Esophagus squamous epithelium (tissue), 5 donors: Measurements from ENCODE around the gene ADGRE1. TPM values are rescaled to one million over a fixed set of nuclear protein-coding genes. Genes with fewer than 3 reads are reported as not detected.

Experiments used
- DNase-seq: peaks from one replicate; lab custom pipeline; 2025; lab: John Stamatoyannopoulos, UW
- H3K27ac ChIP-seq, 4 donors: fragments of 200-600 bp; sonication (generic); one replicate each; pipeline ENCODE4 v1.5.1; 2016 to 2019; ENCODE audit warnings: mild to moderate bottlenecking in 1 of 4
- H3K27me3 ChIP-seq, 4 donors: fragments of 200-600 bp; sonication (generic); 1 replicate in 3 of 4; 2 replicates in 1 of 4; pipeline versions ENCODE4 v1.5.1 to v1.6.0; 2017 to 2021; ENCODE audit warnings: antibody characterized with exemption in 1 of 4
- H3K36me3 ChIP-seq, 3 donors: fragments of 200-600 bp; sonication (generic); one replicate each; pipeline ENCODE4 v1.5.1; 2016 to 2019
- H3K4me1 ChIP-seq, 3 donors: fragments of 200-600 bp; sonication (generic); one replicate each; pipeline ENCODE4 v1.5.1; 2017 to 2019
- H3K4me3 ChIP-seq, 4 donors: fragments of 200-600 bp; sonication (generic); 1 replicate in 3 of 4; 2 replicates in 1 of 4; pipeline ENCODE4 v1.5.1; 2016 to 2019; ENCODE audit warnings: mild to moderate bottlenecking in 2 of 4, moderate library complexity in 1 of 4
- H3K9me3 ChIP-seq, 3 donors: fragments of 200-600 bp; sonication (generic); one replicate each; pipeline ENCODE4 v1.5.1; 2016 to 2019
- CTCF ChIP-seq, 6 experiments: fragments of 450-650 bp in 4 of 6; fragments of 200-600 bp in 2 of 6; sonication (generic) in 2 of 6; IDR thresholded peaks; one replicate each; pipeline ENCODE4 v1.5.1; 2016 to 2019; ENCODE audit warnings: antibody characterized with exemption in 6 of 6, mild to moderate bottlenecking in 4 of 6, moderate library complexity in 4 of 6
- POLR2A ChIP-seq, 4 donors: fragments of 450-650 bp; IDR thresholded peaks; one replicate each; pipeline ENCODE4 v1.6.1; 2017; ENCODE audit warnings: antibody characterized with exemption in 4 of 4, mild to moderate bottlenecking in 4 of 4, moderate library complexity in 3 of 4
- whole genome bisulfite sequencing, 2 donors: methylation state at CpG; one replicate each; pipeline ENCODE4 v1.1.5; 2018; 5-methylcytosine and 5-hydroxymethylcytosine counted together
- intact Hi-C: fragments of 100-400 bp; cut with DNase I; formaldehyde crosslinking; loops from one replicate; pipeline ENCODE4 v1.15.0; 2022
- total RNA-seq, 4 donors: library from RNA; depleted of rRNA; stranded (reverse); fragments of >200 nt; gene quantifications; one replicate each; pipeline ENCODE4 v1.1.0, GENCODE V29; 2016
- donor health status: DM: yes; HTN: yes; CAD: no.

Gene ADGRE1
- total RNA-seq, 4 donors from 2014 or later = 0.38 TPM; not detected in 3

- intact Hi-C loops = no loop called here
- no peak for TF ChIP-seq POLR2A (IDR thresholded peaks at IDR 0.05)
- no peak for TF ChIP-seq CTCF (IDR thresholded peaks at IDR 0.05)
- Histone ChIP-seq H3K4me3 (no peak overlapping the region), H3K27me3 (peaks cover 0 to 16% (median 0%) of the 10 kb centered on the region in 4 donors), H3K27ac (no peak overlapping the region), H3K9me3 (no peaks in the 10 kb centered on the region), H3K36me3 (no peaks in the 10 kb centered on the region), H3K4me1 (peaks cover 0 to 5% (median 0%) of the 10 kb centered on the region in 3 donors)
- WGBS, 2 donors = 18 to 21% methylated on average over 7 to 12 of the region's 14 CpGs
- no peak for DNase-seq
Observed at GRCh38 chr19:6856749-6857372, 30.5 kb upstream of the ADGRE1 start.

- Histone ChIP-seq H3K4me3 (no peak overlapping the region), H3K36me3 (no peaks in the 10 kb centered on the region), H3K9me3 (no peaks in the 10 kb centered on the region), H3K27ac (peak overlapping the region; percentile 28 to 78 (median 66)), H3K4me1 (peaks cover 0 to 21% (median 5%) of the 10 kb centered on the region in 3 donors), H3K27me3 (peaks cover 0 to 13% (median 0%) of the 10 kb centered on the region in 4 donors)
- intact Hi-C loops = loop anchor here (5.0 to 10.0 kb wide), 3 partner anchors 107 to 344 kb away; no protein-coding TSS in a partner anchor
- 74 to 91% methylated on average over 6 to 8 of the region's 10 CpGs for WGBS, 2 donors
- no peak for DNase-seq
- TF ChIP-seq POLR2A (IDR thresholded peaks at IDR 0.05) (no peak), CTCF (IDR thresholded peaks at IDR 0.05) (peak in 3 of 6 experiments; percentile 10 to 47 (median 13))
Observed at GRCh38 chr19:6861683-6862286, 25.6 kb upstream of the ADGRE1 start.

- TF ChIP-seq POLR2A (IDR thresholded peaks at IDR 0.05) (no peak), CTCF (IDR thresholded peaks at IDR 0.05) (peak; percentile 85 to 96 (median 90))
- Histone ChIP-seq H3K4me3 (peak overlapping the region in 3 of 4 donors; percentile 31 to 55 (median 33)), H3K36me3 (no peaks in the 10 kb centered on the region), H3K4me1 (peaks cover 0 to 21% (median 5%) of the 10 kb centered on the region in 3 donors), H3K9me3 (no peaks in the 10 kb centered on the region), H3K27me3 (peaks cover 0 to 22% (median 0%) of the 10 kb centered on the region in 4 donors), H3K27ac (peak overlapping the region; percentile 21 to 78 (median 66))
- WGBS, 2 donors = 2% methylated on average over 14 to 16 of the region's 16 CpGs
- intact Hi-C loops = loop anchor here (5.0 to 10.0 kb wide), 3 partner anchors 108 to 345 kb away; no protein-coding TSS in a partner anchor
- DNase-seq = peak; percentile 37
Observed at GRCh38 chr19:6862673-6863078, 24.7 kb upstream of the ADGRE1 start.

- Histone ChIP-seq H3K27me3 (peaks cover 0 to 25% (median 0%) of the 10 kb centered on the region in 4 donors), H3K36me3 (no peaks in the 10 kb centered on the region), H3K27ac (no peak overlapping the region), H3K4me1 (peaks cover 0 to 21% (median 5%) of the 10 kb centered on the region in 3 donors), H3K9me3 (no peaks in the 10 kb centered on the region), H3K4me3 (no peak overlapping the region)
- no peak for TF ChIP-seq CTCF (IDR thresholded peaks at IDR 0.05)
- no peak for TF ChIP-seq POLR2A (IDR thresholded peaks at IDR 0.05)
- WGBS, 2 donors = 49 to 60% methylated on average over 9 of the region's 9 CpGs
- intact Hi-C loops = loop anchor here (5.0 to 10.0 kb wide), 3 partner anchors 110 to 347 kb away; no protein-coding TSS in a partner anchor
- DNase-seq = no peak
Observed at GRCh38 chr19:6864325-6864940, 22.9 kb upstream of the ADGRE1 start.
